ENCODE results near the gene ARHGAP6.

ARHGAP6 gene

DNA sequence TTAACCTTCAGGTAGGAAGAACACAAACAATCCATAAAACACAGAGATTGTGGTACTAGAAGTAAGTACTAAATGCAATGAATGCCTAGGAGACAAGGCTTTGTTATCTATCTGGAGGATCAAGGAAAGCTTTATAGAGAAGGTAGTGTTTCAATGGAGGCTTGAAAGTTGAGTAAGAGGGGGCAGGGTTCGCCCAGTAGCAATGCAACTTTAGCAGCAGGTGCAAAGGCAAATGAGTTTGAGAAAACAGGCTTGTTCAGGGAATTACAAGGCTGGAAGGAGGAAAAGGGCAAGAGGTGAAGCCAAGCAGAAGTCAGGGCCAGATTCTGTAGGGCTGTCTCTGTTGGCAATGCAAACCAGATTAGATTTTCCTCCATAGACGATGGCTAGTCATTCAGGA lies 408.0 kb downstream of the ARHGAP6 start:
- TF ChIP-seq, protein P1, sequence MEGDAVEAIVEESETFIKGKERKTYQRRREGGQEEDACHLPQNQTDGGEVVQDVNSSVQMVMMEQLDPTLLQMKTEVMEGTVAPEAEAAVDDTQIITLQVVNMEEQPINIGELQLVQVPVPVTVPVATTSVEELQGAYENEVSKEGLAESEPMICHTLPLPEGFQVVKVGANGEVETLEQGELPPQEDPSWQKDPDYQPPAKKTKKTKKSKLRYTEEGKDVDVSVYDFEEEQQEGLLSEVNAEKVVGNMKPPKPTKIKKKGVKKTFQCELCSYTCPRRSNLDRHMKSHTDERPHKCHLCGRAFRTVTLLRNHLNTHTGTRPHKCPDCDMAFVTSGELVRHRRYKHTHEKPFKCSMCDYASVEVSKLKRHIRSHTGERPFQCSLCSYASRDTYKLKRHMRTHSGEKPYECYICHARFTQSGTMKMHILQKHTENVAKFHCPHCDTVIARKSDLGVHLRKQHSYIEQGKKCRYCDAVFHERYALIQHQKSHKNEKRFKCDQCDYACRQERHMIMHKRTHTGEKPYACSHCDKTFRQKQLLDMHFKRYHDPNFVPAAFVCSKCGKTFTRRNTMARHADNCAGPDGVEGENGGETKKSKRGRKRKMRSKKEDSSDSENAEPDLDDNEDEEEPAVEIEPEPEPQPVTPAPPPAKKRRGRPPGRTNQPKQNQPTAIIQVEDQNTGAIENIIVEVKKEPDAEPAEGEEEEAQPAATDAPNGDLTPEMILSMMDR (IDR thresholded peaks at IDR 0.05) = no peak
- Mint-ChIP-seq H3K4me1 (no peaks in the 10 kb centered on the region), H3K27me3 (ENCODE audit: low read depth, poor library complexity) (peaks cover 3% of the 10 kb centered on the region), H3K36me3 (ENCODE audit: low read depth) (no peaks in the 10 kb centered on the region), H3K4me3 (no peak overlapping the region), H3K27ac (no peak overlapping the region), H3K9me3 (peaks cover 19% of the 10 kb centered on the region)
- DNase-seq = no peak

DNA sequence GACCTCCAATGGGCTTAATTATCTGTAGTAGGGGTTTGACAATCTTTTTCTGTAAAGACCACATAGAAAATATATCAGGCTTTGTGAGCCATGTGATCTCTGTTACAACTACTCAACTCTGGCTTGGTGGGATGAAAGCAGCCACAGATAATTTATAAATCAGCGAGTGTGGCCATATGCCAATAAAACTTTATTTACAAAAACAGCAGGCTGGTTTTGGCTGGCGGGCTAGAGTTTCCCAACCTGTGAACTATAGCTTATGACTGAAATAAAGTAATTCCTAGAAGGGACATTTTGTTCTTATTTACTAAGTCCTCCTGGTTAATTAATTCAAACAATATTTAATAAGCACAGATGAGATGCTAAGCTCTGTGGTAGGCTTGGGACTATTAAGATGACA lies 408.4 kb downstream of the ARHGAP6 start:
- Mint-ChIP-seq H3K9me3 (peaks cover 19% of the 10 kb centered on the region), H3K36me3 (ENCODE audit: low read depth) (no peaks in the 10 kb centered on the region), H3K27me3 (ENCODE audit: low read depth, poor library complexity) (peaks cover 3% of the 10 kb centered on the region), H3K4me1 (no peaks in the 10 kb centered on the region), H3K4me3 (no peak overlapping the region), H3K27ac (no peak overlapping the region)
- TF ChIP-seq, protein P1 (IDR thresholded peaks at IDR 0.05) = no peak
- DNase-seq = no peak

DNA sequence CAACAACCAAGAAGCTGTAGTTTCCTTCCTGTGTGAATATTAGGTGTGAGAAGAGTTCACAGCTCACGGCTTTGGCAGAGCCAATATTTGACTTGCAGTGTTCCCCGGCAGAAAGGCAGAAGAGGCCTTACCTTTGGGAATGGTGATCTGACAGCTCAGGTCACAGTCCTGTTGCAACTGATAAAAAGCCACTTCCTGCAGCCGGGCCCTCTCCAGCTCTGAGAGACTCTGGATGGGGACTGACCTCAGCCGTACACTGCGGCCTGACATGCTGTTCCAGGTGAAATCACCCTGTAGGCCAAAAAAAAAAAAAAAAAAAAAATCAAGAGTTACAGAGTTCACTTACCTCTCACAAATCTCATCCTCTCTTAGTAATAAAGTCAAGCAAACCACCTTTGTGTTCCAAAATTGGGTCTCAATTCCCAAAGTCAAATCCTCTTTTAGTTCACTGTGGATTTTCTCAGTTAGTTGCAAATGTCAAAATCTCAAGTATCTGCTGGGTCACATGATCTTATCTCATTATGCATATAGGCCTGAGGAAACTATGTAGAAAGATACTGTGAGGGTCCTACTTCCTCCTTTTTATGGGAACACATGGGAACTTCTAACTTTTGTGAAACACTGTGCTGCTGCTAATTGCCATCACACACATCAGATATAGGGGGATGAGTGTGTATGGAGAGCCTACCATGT lies 411.2 kb downstream of the ARHGAP6 start:
- Mint-ChIP-seq H3K27ac (no peak overlapping the region), H3K4me3 (no peak overlapping the region), H3K27me3 (ENCODE audit: low read depth, poor library complexity) (peaks cover 3% of the 10 kb centered on the region), H3K4me1 (no peaks in the 10 kb centered on the region), H3K36me3 (ENCODE audit: low read depth) (peaks cover 5% of the 10 kb centered on the region), H3K9me3 (peaks cover 28% of the 10 kb centered on the region)
- TF ChIP-seq, protein P1 (IDR thresholded peaks at IDR 0.05) = no peak
- DNase-seq = no peak

GRCh38 chrX:11244636-11245035 lies 421.1 kb downstream of the ARHGAP6 start:
- Mint-ChIP-seq H3K9me3 (peaks cover 10% of the 10 kb centered on the region), H3K27me3 (ENCODE audit: low read depth, poor library complexity) (no peaks in the 10 kb centered on the region), H3K27ac (no peak overlapping the region), H3K4me1 (no peaks in the 10 kb centered on the region), H3K4me3 (no peak overlapping the region), H3K36me3 (ENCODE audit: low read depth) (no peaks in the 10 kb centered on the region)
- DNase-seq = no peak
- TF ChIP-seq, protein P1 (IDR thresholded peaks at IDR 0.05) = no peak

DNA sequence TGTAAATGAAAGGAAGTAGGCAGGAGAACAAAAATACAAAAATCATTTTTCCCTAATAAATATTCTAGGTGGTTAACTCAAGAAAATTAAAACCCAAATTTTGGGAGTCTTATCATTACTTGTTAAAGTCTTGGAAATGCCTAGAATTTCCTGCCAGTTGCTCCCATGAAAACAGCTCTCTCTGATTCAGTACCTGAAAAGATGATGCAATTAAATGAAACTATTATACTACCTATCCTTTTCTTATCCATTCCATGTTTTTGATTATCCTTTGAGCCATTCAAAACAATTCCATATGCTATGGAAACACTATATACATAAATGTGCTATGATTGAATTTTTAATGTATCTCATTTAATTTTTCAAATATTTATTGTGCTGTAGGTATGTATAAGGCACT lies 423.0 kb downstream of the ARHGAP6 start:
- no peak overlapping the region for H3K4me3 Mint-ChIP-seq
- H3K36me3 Mint-ChIP-seq (ENCODE audit: low read depth) = no peaks in the 10 kb centered on the region
- H3K27me3 Mint-ChIP-seq (ENCODE audit: low read depth, poor library complexity) = no peaks in the 10 kb centered on the region
- H3K4me1 Mint-ChIP-seq = no peaks in the 10 kb centered on the region
- DNase-seq = no peak
- H3K27ac Mint-ChIP-seq = no peak overlapping the region
- H3K9me3 Mint-ChIP-seq = peaks cover 10% of the 10 kb centered on the region
- TF ChIP-seq, protein P1 (IDR thresholded peaks at IDR 0.05) = no peak

DNA sequence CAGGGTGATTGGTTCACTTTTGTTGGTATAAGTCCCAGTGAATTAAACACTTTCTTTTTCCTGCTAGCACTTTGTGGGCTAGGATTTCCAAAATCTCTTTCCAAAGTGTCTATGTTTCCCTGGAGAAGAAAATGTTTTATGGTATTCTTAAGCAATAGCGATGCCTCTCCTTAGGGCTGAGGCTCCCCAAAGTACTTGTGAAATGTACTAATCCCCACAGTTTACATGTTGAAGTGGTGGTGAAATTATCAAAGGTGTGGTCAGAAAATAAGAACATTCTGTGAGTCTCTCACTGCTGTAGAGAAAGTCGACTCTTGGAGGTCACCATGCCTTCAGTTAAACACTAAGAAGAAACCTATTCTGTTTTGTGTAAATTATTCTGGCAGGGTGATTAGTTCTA lies 424.0 kb downstream of the ARHGAP6 start:
- TF ChIP-seq, protein P1 (IDR thresholded peaks at IDR 0.05) = no peak
- Mint-ChIP-seq H3K36me3 (ENCODE audit: low read depth) (no peaks in the 10 kb centered on the region), H3K9me3 (peaks cover 10% of the 10 kb centered on the region), H3K4me1 (no peaks in the 10 kb centered on the region), H3K27ac (no peak overlapping the region), H3K27me3 (ENCODE audit: low read depth, poor library complexity) (no peaks in the 10 kb centered on the region), H3K4me3 (no peak overlapping the region)
- DNase-seq = no peak
